ENCODE data around the gene EVA1B. TPM values are rescaled to one million over a fixed set of nuclear protein-coding genes. Genes with fewer than 3 reads are reported as not detected.
A peak's percentile ranks its signal among the peaks of the same experiment; 100 is the strongest.

Gene EVA1B
- total and polyA plus RNA-seq, 2 donors (not counting 3 experiments of a cell fraction or from before 2014, with no cell fraction given) = 64.7 to 132 TPM

DNA sequence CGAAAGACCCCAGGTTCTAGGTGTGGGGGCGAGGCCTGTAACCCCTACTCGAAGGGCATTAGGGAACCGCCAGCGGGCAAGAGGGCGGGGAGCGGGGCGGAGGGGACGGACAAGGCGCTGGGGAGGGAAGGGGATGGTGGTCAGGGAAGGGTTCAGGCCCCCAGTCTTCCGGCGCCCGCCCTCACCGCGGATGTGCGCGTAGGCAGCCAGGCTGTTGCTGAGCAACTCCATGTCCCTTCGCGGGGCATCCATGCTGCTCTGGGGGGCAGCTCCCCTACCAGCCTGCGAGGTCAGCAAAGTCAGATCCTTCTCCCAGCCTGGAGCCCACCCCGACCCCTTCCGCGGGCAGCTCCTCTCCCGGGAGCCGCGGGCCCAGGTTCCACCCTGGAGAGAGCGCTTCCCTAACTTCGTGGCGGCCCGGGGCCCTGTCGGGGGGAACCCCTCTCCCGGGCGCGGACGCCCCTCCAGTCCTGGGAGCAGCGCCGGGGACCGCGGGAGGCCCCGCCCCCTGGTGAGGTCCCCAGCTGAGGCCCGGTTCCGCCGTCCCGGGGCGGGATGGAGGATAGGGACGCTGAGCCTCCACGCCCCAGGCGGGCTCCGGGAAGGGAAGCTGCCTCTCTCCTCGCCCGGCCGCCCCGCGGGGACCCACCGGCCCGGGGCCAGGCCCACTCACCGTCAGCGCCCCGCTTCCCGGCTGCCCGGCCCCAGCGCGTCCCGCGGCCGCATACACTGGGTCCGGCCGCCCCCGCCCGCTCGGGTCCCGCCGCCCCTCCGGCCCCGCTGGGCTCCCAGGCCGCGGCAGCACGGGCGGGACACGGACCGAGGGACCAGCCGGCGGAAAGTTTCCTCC, 434 bp downstream of the EVA1B start:
- intact Hi-C loops (cut with micrococcal nuclease) (loop anchor here (1.0 kb wide), 6 partner anchors 17 to 174 kb away; partner anchors contain the start of genes SH3D21 and TRAPPC3), dilution Hi-C loops (cut with MboI; ENCODE audit: extremely low pct_ligation_motif_present, low sequenced_read_pairs) (no loop called here)
- no TSS peak for BruUV-seq (replicated peaks)
- FAIRE-seq = peak; percentile 40
- H2AFZ ChIP-seq (ENCODE audit: low read depth, low read length) = peak overlapping the region; percentile 42
- ChIA-PET CTCF (interaction anchor here (0.6 to 3.1 kb wide), 10 partner anchors 9 to 162 kb away, joined by 3 to 17 read pairs (median 4); partner anchors contain the start of gene SH3D21), POLR2A (interaction anchor here (1.3 kb wide), 1 partner anchor 16 kb away, joined by 4 read pairs; no protein-coding TSS in a partner anchor)
- H3K9ac ChIP-seq (replicated peaks; ENCODE audit: extremely low read depth, insufficient read depth, low read length) = peak overlapping the region; percentile 68
- H3K4me2 ChIP-seq (ENCODE audit: insufficient read depth, low read length) = peak overlapping the region; percentile 79
- H3K79me2 ChIP-seq (ENCODE audit: control insufficient read depth, insufficient read depth, low read length) = peaks cover 14% of the 10 kb centered on the region
- peaks cover 13% of the 10 kb centered on the region for H3K4me1 ChIP-seq (ENCODE audit: control insufficient read depth, extremely low read depth, insufficient read depth, low read length)
- DNase-seq (ENCODE audit: low read depth, low spot score) = peak; percentile 44
- peak overlapping the region; percentile 61 to 85 (median 71) for H3K4me3 ChIP-seq (replicated peaks in 1 of 3; ENCODE audit: insufficient read depth in 1 of 3, low read depth in 1 of 3, low read length in 3 of 3)
- no peaks in the 10 kb centered on the region for H3K9me3 ChIP-seq (replicated peaks; ENCODE audit: control insufficient read depth, insufficient read depth, low read length)
- TF ChIP-seq POLR2AphosphoS5 (IDR thresholded peaks at IDR 0.05; ENCODE audit: insufficient read depth, low read depth, low read length) (peak; percentile 29), EZH2 (IDR thresholded peaks at IDR 0.05; ENCODE audit: borderline replicate concordance, low read depth, low read length, severe bottlenecking) (no peak), POLR2A (IDR thresholded peaks at IDR 0.05; ENCODE audit: low read depth, low read length) (peak; percentile 10)
- TF ChIP-seq, protein P1, sequence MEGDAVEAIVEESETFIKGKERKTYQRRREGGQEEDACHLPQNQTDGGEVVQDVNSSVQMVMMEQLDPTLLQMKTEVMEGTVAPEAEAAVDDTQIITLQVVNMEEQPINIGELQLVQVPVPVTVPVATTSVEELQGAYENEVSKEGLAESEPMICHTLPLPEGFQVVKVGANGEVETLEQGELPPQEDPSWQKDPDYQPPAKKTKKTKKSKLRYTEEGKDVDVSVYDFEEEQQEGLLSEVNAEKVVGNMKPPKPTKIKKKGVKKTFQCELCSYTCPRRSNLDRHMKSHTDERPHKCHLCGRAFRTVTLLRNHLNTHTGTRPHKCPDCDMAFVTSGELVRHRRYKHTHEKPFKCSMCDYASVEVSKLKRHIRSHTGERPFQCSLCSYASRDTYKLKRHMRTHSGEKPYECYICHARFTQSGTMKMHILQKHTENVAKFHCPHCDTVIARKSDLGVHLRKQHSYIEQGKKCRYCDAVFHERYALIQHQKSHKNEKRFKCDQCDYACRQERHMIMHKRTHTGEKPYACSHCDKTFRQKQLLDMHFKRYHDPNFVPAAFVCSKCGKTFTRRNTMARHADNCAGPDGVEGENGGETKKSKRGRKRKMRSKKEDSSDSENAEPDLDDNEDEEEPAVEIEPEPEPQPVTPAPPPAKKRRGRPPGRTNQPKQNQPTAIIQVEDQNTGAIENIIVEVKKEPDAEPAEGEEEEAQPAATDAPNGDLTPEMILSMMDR (IDR thresholded peaks at IDR 0.05; ENCODE audit: extremely low read depth in 1 of 2, insufficient read depth in 1 of 2, low read depth in 1 of 2, low read length in 2 of 2) = no peak
- no peaks in the 10 kb centered on the region for H3K9me1 ChIP-seq (replicated peaks; ENCODE audit: control insufficient read depth, extremely low read depth, insufficient read depth, low read length)
- H3K27ac ChIP-seq (ENCODE audit: insufficient read depth, low read depth, low read length) = peak overlapping the region; percentile 62
- peaks cover 0 to 5% of the 10 kb centered on the region in 2 experiments for H3K36me3 ChIP-seq (ENCODE audit: control insufficient read depth in 2 of 2, extremely low read depth in 1 of 2, insufficient read depth in 2 of 2, low read length in 2 of 2)
- H4K20me1 ChIP-seq (replicated peaks; ENCODE audit: control insufficient read depth, extremely low read depth, insufficient read depth, low read length) = no peaks in the 10 kb centered on the region
- H3K27me3 ChIP-seq (ENCODE audit: control insufficient read depth in 2 of 2, insufficient read depth in 2 of 2, low read length in 2 of 2) = no peaks in the 10 kb centered on the region

Measured in endothelial cell of umbilical vein (primary cell).